HEK293 (cell line): Measurements from ENCODE around the gene NT5DC3.

Experiments used
- CTCF ChIA-PET: fragments of 350-600 bp; formaldehyde crosslinking; extraction: SDS; loops from one replicate; lab custom pipeline; 2021; ENCODE audit warnings: antibody characterized with exemption; lab: Yijun Ruan, JAX
- POLR2A ChIA-PET: fragments of 300-600 bp; formaldehyde crosslinking; extraction: SDS; loops from one replicate; lab custom pipeline; 2020; ENCODE audit warnings: antibody characterized with exemption, inconsistent platforms; lab: Yijun Ruan, JAX
- H3K27ac ChIP-seq: fragments of 200-500 bp; sonication (Bioruptor generic); 2 replicates; pipeline ENCODE4 v1.5.1; 2014; ENCODE audit warnings: low read depth, low read length, control low read depth, inconsistent platforms; ENCODE audit errors: extremely low read depth
- H3K36me3 ChIP-seq, 2 experiments: fragments of 200-500 bp in 1 of 2; sonication (Bioruptor generic) in 1 of 2; 1 replicate in 1 of 2; 2 replicates in 1 of 2; pipeline ENCODE4 v1.5.1; 2014 to 2017; ENCODE audit warnings: inconsistent platforms in 2 of 2, low read length in 2 of 2; ENCODE audit not compliant: control insufficient read depth in 2 of 2, insufficient read depth in 1 of 2
- H3K4me1 ChIP-seq: fragments of 200-500 bp; sonication (Bioruptor generic); 2 replicates; pipeline ENCODE4 v1.5.1; 2014; ENCODE audit warnings: mild to moderate bottlenecking, low read length, inconsistent platforms; ENCODE audit not compliant: control insufficient read depth, insufficient read depth
- H3K4me3 ChIP-seq: 2 replicates; pipeline ENCODE4 v1.5.1; 2011; ENCODE audit warnings: low read depth, mild to moderate bottlenecking, control low read depth, low read length, moderate library complexity
- H3K9me3 ChIP-seq: fragments of 200-500 bp; sonication (Bioruptor generic); 2 replicates; pipeline ENCODE4 v1.5.1; 2014; ENCODE audit warnings: low read depth, low read length, inconsistent platforms; ENCODE audit not compliant: control insufficient read depth, insufficient read depth
- EGR2 ChIP-seq: fragments of 450-650 bp; formaldehyde crosslinking; IDR thresholded peaks from 2 replicates; pipeline ENCODE4 v1.5.1; 2016; ENCODE audit warnings: low read depth, missing biosample characterization, missing genetic modification characterization
- GLIS1 ChIP-seq: fragments of 450-650 bp; formaldehyde crosslinking; IDR thresholded peaks from 2 replicates; pipeline ENCODE4 v1.5.1; 2016; ENCODE audit warnings: missing biosample characterization, missing genetic modification characterization
- GLIS2 ChIP-seq: fragments of 450-650 bp; formaldehyde crosslinking; IDR thresholded peaks from 2 replicates; pipeline ENCODE4 v1.5.1; 2016; ENCODE audit warnings: missing biosample characterization, missing genetic modification characterization
- HOXD13 ChIP-seq: sonication (generic); formaldehyde crosslinking; IDR thresholded peaks from 2 replicates; pipeline ENCODE4 v1.8.0; 2022; ENCODE audit warnings: missing genetic modification reagents, borderline replicate concordance
- KLF1 ChIP-seq: fragments of 450-650 bp; formaldehyde crosslinking; IDR thresholded peaks from 2 replicates; pipeline ENCODE4 v1.5.1; 2016; ENCODE audit warnings: missing biosample characterization, missing genetic modification characterization
- MZF1 ChIP-seq: fragments of 450-650 bp; formaldehyde crosslinking; IDR thresholded peaks from 2 replicates; pipeline ENCODE4 v1.5.1; 2017; ENCODE audit warnings: missing biosample characterization, missing genetic modification characterization, borderline replicate concordance
- SCRT1 ChIP-seq: fragments of 450-650 bp; formaldehyde crosslinking; IDR thresholded peaks from 2 replicates; pipeline ENCODE4 v1.5.1; 2016; ENCODE audit warnings: missing biosample characterization, missing genetic modification characterization, borderline replicate concordance
- SCRT2 ChIP-seq: fragments of 450-650 bp; formaldehyde crosslinking; IDR thresholded peaks from 2 replicates; pipeline ENCODE4 v1.5.1; 2016; ENCODE audit warnings: missing biosample characterization, missing genetic modification characterization
- SP2 ChIP-seq: fragments of 450-650 bp; formaldehyde crosslinking; IDR thresholded peaks from 2 replicates; pipeline ENCODE4 v1.5.1; 2016; ENCODE audit warnings: missing biosample characterization, missing genetic modification characterization
- SP3 ChIP-seq: fragments of 450-650 bp; formaldehyde crosslinking; IDR thresholded peaks from 2 replicates; pipeline ENCODE4 v1.5.1; 2016; ENCODE audit warnings: missing biosample characterization, missing genetic modification characterization
- WT1 ChIP-seq: fragments of 450-650 bp; formaldehyde crosslinking; IDR thresholded peaks from 2 replicates; pipeline ENCODE4 v1.5.1; 2016; ENCODE audit warnings: missing biosample characterization, missing genetic modification characterization
- ZBTB17 ChIP-seq: fragments of 450-650 bp; formaldehyde crosslinking; IDR thresholded peaks from 2 replicates; pipeline ENCODE4 v1.5.1; 2016; ENCODE audit warnings: missing biosample characterization, missing genetic modification characterization
- ZBTB7A ChIP-seq: fragments of 450-650 bp; formaldehyde crosslinking; IDR thresholded peaks from 2 replicates; pipeline ENCODE4 v1.5.1; 2016; ENCODE audit warnings: low read depth, missing biosample characterization, missing genetic modification characterization
- ZFHX2 ChIP-seq: fragments of 450-650 bp; formaldehyde crosslinking; conservative IDR thresholded peaks from 2 replicates; pipeline ENCODE4 v1.5.1; 2016; ENCODE audit warnings: missing biosample characterization, missing genetic modification characterization
- ZNF629 ChIP-seq: fragments of 450-650 bp; formaldehyde crosslinking; IDR thresholded peaks from 2 replicates; pipeline ENCODE4 v1.5.1; 2017; ENCODE audit warnings: missing biosample characterization, missing genetic modification characterization
- TF ChIP-seq, protein P1 (sequence below): fragments of 450-650 bp; formaldehyde crosslinking; conservative IDR thresholded peaks from 2 replicates; pipeline ENCODE4 v1.5.1; 2016; ENCODE audit warnings: low read depth, missing biosample characterization, missing genetic modification characterization
- TF ChIP-seq, protein P2 (sequence below): fragments of 450-650 bp; formaldehyde crosslinking; IDR thresholded peaks from 2 replicates; pipeline ENCODE4 v1.5.1; 2016; ENCODE audit warnings: missing biosample characterization, missing genetic modification characterization
- TF ChIP-seq, protein P3 (sequence below): fragments of 450-650 bp; formaldehyde crosslinking; IDR thresholded peaks from 2 replicates; pipeline ENCODE4 v1.5.1; 2016; ENCODE audit warnings: missing biosample characterization, missing genetic modification characterization
- TF ChIP-seq, protein P4 (sequence below): fragments of 450-650 bp; formaldehyde crosslinking; IDR thresholded peaks from 2 replicates; pipeline ENCODE4 v1.5.1; 2016; ENCODE audit warnings: missing biosample characterization, missing genetic modification characterization

Gene NT5DC3

DNA sequence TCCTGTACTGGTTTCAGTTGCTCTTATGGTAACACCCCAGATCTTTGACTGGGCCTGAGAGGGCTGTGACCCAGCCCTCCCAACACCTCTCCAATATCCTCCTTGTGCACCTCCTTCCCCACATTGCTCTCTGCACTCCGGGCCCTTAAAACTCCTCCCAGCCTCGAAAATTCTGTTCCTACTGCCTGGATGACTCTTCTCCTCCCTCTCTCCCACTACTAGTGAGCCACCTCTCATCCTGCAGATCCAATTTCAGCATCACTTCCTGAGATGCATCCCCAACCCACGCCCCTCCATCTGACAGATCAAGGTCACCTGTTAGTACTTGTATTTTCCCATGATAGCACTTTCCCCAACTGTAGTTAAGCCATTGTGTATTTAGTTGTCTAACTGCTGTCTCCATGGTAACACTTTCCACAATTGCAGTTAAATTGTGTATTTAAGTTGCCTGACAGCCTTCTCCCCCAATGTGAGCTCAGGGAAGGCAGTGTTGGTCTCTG, 11.5 kb upstream of the NT5DC3 start:
- CTCF ChIA-PET, result no interaction called here
- Histone ChIP-seq H3K36me3 (no peaks in the 10 kb centered on the region), H3K9me3 (no peaks in the 10 kb centered on the region), H3K27ac (no peak overlapping the region), H3K4me1 (peaks cover 10% of the 10 kb centered on the region; the same call in 1 of the 2 replicates), H3K4me3 (no peak overlapping the region)
- POLR2A ChIA-PET, result no interaction called here
- TF ChIP-seq SCRT2, result peak; percentile 61; the same call in 1 of the 2 replicates
- peak; percentile 85 for TF ChIP-seq ZFHX2
- 0 out of 2 replicates have a peak, but pooled peaks have one; percentile 32 for TF ChIP-seq SCRT1 (tag by site-specific recombination)
- TF ChIP-seq GLIS2 (tag by site-specific recombination), result no peak
- peak; percentile 25; the same call in 1 of the 2 replicates for TF ChIP-seq WT1 (tag by site-specific recombination)
- TF ChIP-seq, protein P1, sequence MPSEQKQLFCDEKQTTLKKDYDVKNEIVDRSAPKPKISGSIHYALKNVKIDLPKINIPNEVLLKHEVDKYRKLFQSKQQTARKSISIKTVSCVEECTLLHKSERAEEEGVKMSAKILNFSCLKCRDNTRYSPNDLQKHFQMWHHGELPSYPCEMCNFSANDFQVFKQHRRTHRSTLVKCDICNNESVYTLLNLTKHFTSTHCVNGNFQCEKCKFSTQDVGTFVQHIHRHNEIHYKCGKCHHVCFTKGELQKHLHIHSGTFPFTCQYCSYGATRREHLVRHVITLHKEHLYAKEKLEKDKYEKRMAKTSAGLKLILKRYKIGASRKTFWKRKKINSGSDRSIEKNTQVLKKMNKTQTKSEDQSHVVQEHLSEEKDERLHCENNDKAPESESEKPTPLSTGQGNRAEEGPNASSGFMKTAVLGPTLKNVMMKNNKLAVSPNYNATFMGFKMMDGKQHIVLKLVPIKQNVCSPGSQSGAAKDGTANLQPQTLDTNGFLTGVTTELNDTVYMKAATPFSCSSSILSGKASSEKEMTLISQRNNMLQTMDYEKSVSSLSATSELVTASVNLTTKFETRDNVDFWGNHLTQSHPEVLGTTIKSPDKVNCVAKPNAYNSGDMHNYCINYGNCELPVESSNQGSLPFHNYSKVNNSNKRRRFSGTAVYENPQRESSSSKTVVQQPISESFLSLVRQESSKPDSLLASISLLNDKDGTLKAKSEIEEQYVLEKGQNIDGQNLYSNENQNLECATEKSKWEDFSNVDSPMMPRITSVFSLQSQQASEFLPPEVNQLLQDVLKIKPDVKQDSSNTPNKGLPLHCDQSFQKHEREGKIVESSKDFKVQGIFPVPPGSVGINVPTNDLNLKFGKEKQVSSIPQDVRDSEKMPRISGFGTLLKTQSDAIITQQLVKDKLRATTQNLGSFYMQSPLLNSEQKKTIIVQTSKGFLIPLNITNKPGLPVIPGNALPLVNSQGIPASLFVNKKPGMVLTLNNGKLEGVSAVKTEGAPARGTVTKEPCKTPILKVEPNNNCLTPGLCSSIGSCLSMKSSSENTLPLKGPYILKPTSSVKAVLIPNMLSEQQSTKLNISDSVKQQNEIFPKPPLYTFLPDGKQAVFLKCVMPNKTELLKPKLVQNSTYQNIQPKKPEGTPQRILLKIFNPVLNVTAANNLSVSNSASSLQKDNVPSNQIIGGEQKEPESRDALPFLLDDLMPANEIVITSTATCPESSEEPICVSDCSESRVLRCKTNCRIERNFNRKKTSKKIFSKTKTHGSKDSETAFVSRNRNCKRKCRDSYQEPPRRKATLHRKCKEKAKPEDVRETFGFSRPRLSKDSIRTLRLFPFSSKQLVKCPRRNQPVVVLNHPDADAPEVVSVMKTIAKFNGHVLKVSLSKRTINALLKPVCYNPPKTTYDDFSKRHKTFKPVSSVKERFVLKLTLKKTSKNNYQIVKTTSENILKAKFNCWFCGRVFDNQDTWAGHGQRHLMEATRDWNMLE (tag by site-specific recombination), result no peak
- peak; percentile 67; the same call in 1 of the 2 replicates for TF ChIP-seq MZF1 (tag by site-specific recombination)
- TF ChIP-seq SP3 (tag by site-specific recombination), result 0 out of 2 replicates have a peak, but pooled peaks have one; percentile 24
- 0 out of 2 replicates have a peak, but pooled peaks have one; percentile 42 for TF ChIP-seq KLF1 (tag by site-specific recombination)
- TF ChIP-seq ZBTB17 (tag by site-specific recombination), result peak; percentile 90
- TF ChIP-seq, protein P2, sequence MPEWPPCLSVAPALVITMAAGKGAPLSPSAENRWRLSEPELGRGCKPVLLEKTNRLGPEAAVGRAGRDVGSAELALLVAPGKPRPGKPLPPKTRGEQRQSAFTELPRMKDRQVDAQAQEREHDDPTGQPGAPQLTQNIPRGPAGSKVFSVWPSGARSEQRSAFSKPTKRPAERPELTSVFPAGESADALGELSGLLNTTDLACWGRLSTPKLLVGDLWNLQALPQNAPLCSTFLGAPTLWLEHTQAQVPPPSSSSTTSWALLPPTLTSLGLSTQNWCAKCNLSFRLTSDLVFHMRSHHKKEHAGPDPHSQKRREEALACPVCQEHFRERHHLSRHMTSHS (tag by site-specific recombination), result no peak
- TF ChIP-seq GLIS1, result no peak
- peak; percentile 84 for TF ChIP-seq EGR2 (tag by site-specific recombination)
- TF ChIP-seq SP2, result no peak
- TF ChIP-seq, protein P3, sequence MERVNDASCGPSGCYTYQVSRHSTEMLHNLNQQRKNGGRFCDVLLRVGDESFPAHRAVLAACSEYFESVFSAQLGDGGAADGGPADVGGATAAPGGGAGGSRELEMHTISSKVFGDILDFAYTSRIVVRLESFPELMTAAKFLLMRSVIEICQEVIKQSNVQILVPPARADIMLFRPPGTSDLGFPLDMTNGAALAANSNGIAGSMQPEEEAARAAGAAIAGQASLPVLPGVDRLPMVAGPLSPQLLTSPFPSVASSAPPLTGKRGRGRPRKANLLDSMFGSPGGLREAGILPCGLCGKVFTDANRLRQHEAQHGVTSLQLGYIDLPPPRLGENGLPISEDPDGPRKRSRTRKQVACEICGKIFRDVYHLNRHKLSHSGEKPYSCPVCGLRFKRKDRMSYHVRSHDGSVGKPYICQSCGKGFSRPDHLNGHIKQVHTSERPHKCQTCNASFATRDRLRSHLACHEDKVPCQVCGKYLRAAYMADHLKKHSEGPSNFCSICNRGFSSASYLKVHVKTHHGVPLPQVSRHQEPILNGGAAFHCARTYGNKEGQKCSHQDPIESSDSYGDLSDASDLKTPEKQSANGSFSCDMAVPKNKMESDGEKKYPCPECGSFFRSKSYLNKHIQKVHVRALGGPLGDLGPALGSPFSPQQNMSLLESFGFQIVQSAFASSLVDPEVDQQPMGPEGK, result peak; percentile 40; the same call in 1 of the 2 replicates
- TF ChIP-seq ZBTB7A (tag by site-specific recombination), result no peak
- no peak for TF ChIP-seq HOXD13 (CRISPR knock-in tag)
- TF ChIP-seq, protein P4, sequence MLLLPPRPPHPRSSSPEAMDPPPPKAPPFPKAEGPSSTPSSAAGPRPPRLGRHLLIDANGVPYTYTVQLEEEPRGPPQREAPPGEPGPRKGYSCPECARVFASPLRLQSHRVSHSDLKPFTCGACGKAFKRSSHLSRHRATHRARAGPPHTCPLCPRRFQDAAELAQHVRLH (tag by site-specific recombination), result no peak
- no peak for TF ChIP-seq ZNF629
